Glutamatergic neuron (in vitro differentiated cells): ENCODE data around the gene COG7. TPM values are rescaled to one million over a fixed set of nuclear protein-coding genes. Genes with fewer than 3 reads are reported as not detected.

Experiments used
- DNase-seq: peaks from one replicate; pipeline ENCODE4 v3.0.0; 2022
- H3K27ac Mint-ChIP-seq: one replicate; pipeline ENCODE4 v1.8.0; 2020; ENCODE audit warnings: mild to moderate bottlenecking, mixed read lengths, inconsistent platforms; ENCODE audit not compliant: unreplicated experiment
- H3K27me3 Mint-ChIP-seq: one replicate; pipeline ENCODE4 v1.8.0; 2020; ENCODE audit warnings: mild to moderate bottlenecking, moderate library complexity, mixed read lengths, inconsistent platforms; ENCODE audit not compliant: unreplicated experiment
- H3K36me3 Mint-ChIP-seq: one replicate; pipeline ENCODE4 v1.8.0; 2020; ENCODE audit warnings: mild to moderate bottlenecking, mixed read lengths, inconsistent platforms; ENCODE audit not compliant: unreplicated experiment
- H3K4me1 Mint-ChIP-seq: one replicate; pipeline ENCODE4 v1.8.0; 2020; ENCODE audit warnings: mild to moderate bottlenecking, low read depth, mixed read lengths, inconsistent platforms; ENCODE audit not compliant: unreplicated experiment
- H3K4me3 Mint-ChIP-seq: one replicate; pipeline ENCODE4 v1.8.0; 2020; ENCODE audit warnings: mild to moderate bottlenecking, mixed read lengths, inconsistent platforms; ENCODE audit not compliant: unreplicated experiment
- H3K9me3 Mint-ChIP-seq: one replicate; pipeline ENCODE4 v1.8.0; 2020; ENCODE audit warnings: mild to moderate bottlenecking, moderate library complexity, mixed read lengths, inconsistent platforms; ENCODE audit not compliant: unreplicated experiment
- CTCF ChIP-seq: fragments of 200-600 bp; sonication (generic); IDR thresholded peaks from one replicate; pipeline ENCODE4 v1.5.0; 2021; ENCODE audit not compliant: partially characterized antibody, unreplicated experiment
- total RNA-seq: library from RNA; stranded (reverse); fragmentation: NEBNext Ultra II Directional; extraction: Animal tissue kit (Norgen Biotek cat#: 25700); gene quantifications from one replicate; pipeline ENCODE4 v1.2.1, GENCODE V29; 2021; ENCODE audit not compliant: unreplicated experiment

The COG7 gene
- total RNA-seq, 1 donor from 2014 or later = 12.7 TPM

DNA sequence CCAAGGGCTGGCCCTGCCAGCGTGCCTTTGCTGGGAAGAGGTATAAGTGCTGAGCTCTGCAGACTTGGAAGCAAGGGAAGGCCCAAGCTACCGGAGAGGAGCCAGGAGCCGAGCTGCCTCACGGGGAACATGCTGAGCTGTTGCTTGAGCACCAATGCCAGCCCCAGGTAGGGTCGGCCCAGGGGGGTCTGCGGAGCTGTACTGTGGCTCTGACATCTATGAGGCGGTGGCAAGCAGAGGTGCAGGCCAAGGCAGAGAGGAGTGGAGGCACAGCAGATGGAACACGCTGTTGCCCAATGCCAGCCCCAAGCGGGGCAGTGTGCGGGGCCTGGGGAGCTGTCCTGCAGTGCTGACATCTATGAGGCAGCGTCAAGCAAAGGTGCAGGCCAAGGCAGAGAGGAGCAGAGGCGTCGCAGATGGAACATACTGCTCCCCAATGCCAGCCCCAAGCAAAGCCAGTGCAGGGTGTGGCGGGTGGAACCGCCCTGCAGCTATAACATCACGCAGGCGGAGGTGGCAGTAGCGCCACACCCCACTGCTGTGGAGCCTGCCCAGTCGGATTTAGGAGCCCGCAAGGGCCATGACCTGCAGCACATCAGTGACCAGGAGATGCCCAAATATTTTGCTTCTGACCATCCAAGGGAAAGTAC lies 47.3 kb upstream of the COG7 start:
- H3K4me1 Mint-ChIP-seq = peaks cover 47% of the 10 kb centered on the region
- no peaks in the 10 kb centered on the region for H3K36me3 Mint-ChIP-seq
- no peak overlapping the region for H3K27ac Mint-ChIP-seq
- TF ChIP-seq CTCF = no peak
- H3K9me3 Mint-ChIP-seq = peaks cover 10% of the 10 kb centered on the region
- DNase-seq = no peak
- H3K27me3 Mint-ChIP-seq = peaks cover 10% of the 10 kb centered on the region
- H3K4me3 Mint-ChIP-seq = no peak overlapping the region

DNA sequence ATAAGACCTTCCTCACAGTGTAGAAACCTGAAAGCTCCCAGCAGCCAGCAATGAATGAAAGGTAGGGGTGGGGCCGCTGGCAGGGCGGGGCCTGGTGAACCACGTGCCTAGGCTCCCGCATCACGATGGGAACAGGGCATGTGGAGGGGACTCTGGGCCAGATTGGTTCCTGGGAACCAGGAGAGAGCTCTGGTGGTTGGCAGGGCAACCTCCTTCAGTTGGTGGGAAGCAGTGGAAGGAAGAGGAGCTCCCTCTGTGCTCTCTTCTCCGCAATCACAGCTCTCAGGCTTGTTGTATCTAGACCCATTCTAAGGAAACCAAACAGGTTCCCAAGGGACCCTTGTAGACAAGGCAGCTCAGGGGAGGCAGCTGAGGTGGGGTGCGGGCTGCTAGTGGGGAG lies 46.8 kb upstream of the COG7 start:
- Mint-ChIP-seq H3K27me3 (peaks cover 9% of the 10 kb centered on the region), H3K36me3 (no peaks in the 10 kb centered on the region), H3K27ac (no peak overlapping the region), H3K4me1 (peaks cover 44% of the 10 kb centered on the region), H3K9me3 (peaks cover 10% of the 10 kb centered on the region), H3K4me3 (no peak overlapping the region)
- TF ChIP-seq CTCF = no peak
- DNase-seq = no peak

DNA sequence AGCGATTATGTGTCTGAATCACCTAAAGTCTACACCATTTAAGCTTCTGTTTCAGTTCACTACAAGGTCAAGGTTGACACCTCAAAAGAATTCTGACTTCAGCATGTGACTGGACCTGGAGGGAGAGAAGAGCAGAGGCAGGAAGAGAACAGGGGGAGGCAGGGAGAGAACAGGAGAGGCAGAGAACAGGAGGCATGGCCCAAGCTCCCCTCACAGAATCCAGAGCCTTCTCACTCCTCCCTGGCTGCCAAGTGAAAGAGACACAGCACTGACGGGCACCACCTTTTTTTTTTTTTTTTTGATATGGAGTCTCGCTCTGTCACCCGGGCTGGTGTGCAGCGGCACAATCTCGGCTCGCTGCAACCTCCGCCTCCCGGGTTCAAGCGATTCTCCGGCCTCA lies 45.9 kb upstream of the COG7 start:
- no peak overlapping the region for H3K4me3 Mint-ChIP-seq
- no peak overlapping the region for H3K27ac Mint-ChIP-seq
- DNase-seq = no peak
- no peaks in the 10 kb centered on the region for H3K36me3 Mint-ChIP-seq
- no peak for TF ChIP-seq CTCF
- peaks cover 39% of the 10 kb centered on the region for H3K4me1 Mint-ChIP-seq
- H3K9me3 Mint-ChIP-seq = peaks cover 10% of the 10 kb centered on the region
- peaks cover 8% of the 10 kb centered on the region for H3K27me3 Mint-ChIP-seq

DNA sequence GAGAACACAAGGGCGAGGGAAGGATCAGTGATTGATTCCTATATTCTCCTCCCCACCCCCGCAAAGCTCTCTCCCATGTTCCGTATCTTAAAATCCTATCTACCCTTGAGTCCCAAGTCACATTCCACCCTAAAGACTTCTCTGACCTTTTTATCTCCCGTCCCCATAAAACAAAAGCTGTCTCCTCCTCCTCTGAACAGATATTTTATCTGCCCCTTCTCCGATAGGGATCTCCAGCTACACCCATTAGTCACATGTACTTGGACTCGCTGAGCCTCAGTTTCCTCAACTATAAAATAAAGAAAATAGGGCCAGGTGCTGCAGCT lies 44.5 kb upstream of the COG7 start:
- H3K9me3 Mint-ChIP-seq = peaks cover 4% of the 10 kb centered on the region

More for the DNA sequence above, 44.5 kb upstream of the COG7 start:
- peak overlapping the region; percentile 11 for H3K27ac Mint-ChIP-seq
- peaks cover 32% of the 10 kb centered on the region for H3K4me1 Mint-ChIP-seq
- no peak overlapping the region for H3K4me3 Mint-ChIP-seq
- DNase-seq = no peak
- TF ChIP-seq CTCF = no peak
- no peaks in the 10 kb centered on the region for H3K36me3 Mint-ChIP-seq
- peaks cover 4% of the 10 kb centered on the region for H3K27me3 Mint-ChIP-seq
